Kidney epithelial cell (primary cell): ENCODE results near the gene NPTXR. TPM values are rescaled to one million over a fixed set of nuclear protein-coding genes. Genes with fewer than 3 reads are reported as not detected.
A peak's percentile ranks its signal among the peaks of the same experiment; 100 is the strongest.

Experiments used
- DNase-seq: peaks from one replicate; pipeline ENCODE4 v3.0.0-alpha.2; 2010; ENCODE audit warnings: low read depth
- H3K27me3 ChIP-seq: 2 replicates; pipeline ENCODE4 v1.6.0; 2011; ENCODE audit warnings: low read length; ENCODE audit not compliant: control insufficient read depth, insufficient read depth
- H3K36me3 ChIP-seq: 2 replicates; pipeline ENCODE4 v1.5.1; 2011; ENCODE audit warnings: low read length; ENCODE audit not compliant: control insufficient read depth, insufficient read depth
- H3K4me3 ChIP-seq: 2 replicates; pipeline ENCODE4 v1.5.1; 2011; ENCODE audit warnings: low read depth, mild to moderate bottlenecking, control low read depth, low read length
- CTCF ChIP-seq: IDR thresholded peaks from 2 replicates; pipeline ENCODE4 v1.5.1; 2011; ENCODE audit warnings: mild to moderate bottlenecking, moderate library complexity, low read length, control low read depth, inconsistent platforms; ENCODE audit not compliant: insufficient read depth, poor library complexity, severe bottlenecking
- total RNA-seq: library from RNA; depleted of rRNA; stranded (reverse); fragments of >200 nt; gene quantifications from 2 replicates; pipeline ENCODE4 v1.2.3, GENCODE V29; 2015

Gene NPTXR
- 2.4 and 5.4 TPM in 2 replicates for total RNA-seq

DNA sequence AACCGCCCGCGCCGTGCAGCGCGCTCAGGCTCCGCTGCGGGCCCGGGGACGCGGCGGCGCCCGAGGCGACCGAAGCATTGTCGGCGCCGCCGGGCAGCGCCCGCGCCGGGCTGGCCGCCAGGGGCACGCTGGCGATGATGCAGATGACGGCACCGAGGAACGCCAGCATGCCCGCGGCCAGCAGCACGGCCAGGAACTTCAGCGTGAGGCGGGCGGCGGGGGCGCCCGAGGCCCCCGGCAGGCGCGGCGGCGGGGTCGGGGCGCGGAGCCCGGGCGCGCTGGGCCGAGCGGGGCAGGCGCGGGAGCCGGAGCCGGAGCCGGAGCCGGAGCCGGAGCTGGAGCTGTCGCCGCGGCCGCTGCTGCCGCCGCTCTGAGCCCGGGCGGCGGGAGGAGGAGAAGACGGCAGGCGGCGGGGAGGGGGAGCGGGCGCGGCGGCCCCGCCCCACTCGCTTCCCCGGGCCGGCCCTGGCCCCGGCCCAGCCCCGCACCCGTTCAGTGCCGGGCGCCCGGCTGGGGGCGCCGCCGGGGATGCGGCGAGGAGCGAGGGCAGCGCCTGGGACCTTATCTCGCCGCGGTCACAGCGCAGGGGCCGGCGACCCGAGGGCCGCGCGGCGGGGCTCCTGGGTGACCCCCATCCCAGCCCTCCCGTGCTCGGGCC lies at the start of gene NPTXR:
Gene NPTXR, minus strand, starts transcription at position 372 of the 658 bp plus-strand sequence.
- DNase-seq = no peak

GRCh38 chr22:38891256-38891655 lies 47.4 kb upstream of the NPTXR start:
- Histone ChIP-seq H3K27me3 (peaks cover 2% of the 10 kb centered on the region), H3K4me3 (no peak overlapping the region), H3K36me3 (no peaks in the 10 kb centered on the region)
- TF ChIP-seq CTCF = no peak
- no peak for DNase-seq

More for the DNA sequence above, at the start of gene NPTXR:
- H3K27me3 ChIP-seq = peaks cover 35% of the 10 kb centered on the region
- H3K36me3 ChIP-seq = no peaks in the 10 kb centered on the region
- peak within 1 kb of the TSS; percentile 20 for H3K4me3 ChIP-seq
- no peak for TF ChIP-seq CTCF

- TF ChIP-seq CTCF = no peak
- Histone ChIP-seq H3K36me3 (no peaks in the 10 kb centered on the region), H3K4me3 (no peak overlapping the region), H3K27me3 (peaks cover 2% of the 10 kb centered on the region)
- DNase-seq = no peak
Measured at GRCh38 chr22:38890377-38890776, 46.5 kb upstream of the NPTXR start.

GRCh38 chr22:38886333-38886732 lies 42.5 kb upstream of the NPTXR start:
- H3K27me3 ChIP-seq = peaks cover 6% of the 10 kb centered on the region
- H3K4me3 ChIP-seq = no peak overlapping the region
- H3K36me3 ChIP-seq = no peaks in the 10 kb centered on the region
- no peak for DNase-seq
- no peak for TF ChIP-seq CTCF

GRCh38 chr22:38882972-38883622 lies 39.3 kb upstream of the NPTXR start:
- no peaks in the 10 kb centered on the region for H3K36me3 ChIP-seq
- no peak for TF ChIP-seq CTCF
- H3K4me3 ChIP-seq = no peak overlapping the region
- DNase-seq = no peak
- H3K27me3 ChIP-seq = peaks cover 11% of the 10 kb centered on the region
